GM19463 (cell line): ENCODE results near the gene DNASE1.

Source experiments
- ATAC-seq: cut with Tn5 transposase; IDR thresholded peaks from one replicate; pipeline ENCODE4 v1.9.1; 2021; ENCODE audit warnings: mild to moderate bottlenecking, moderate library complexity; ENCODE audit not compliant: unreplicated experiment

Gene DNASE1

DNA sequence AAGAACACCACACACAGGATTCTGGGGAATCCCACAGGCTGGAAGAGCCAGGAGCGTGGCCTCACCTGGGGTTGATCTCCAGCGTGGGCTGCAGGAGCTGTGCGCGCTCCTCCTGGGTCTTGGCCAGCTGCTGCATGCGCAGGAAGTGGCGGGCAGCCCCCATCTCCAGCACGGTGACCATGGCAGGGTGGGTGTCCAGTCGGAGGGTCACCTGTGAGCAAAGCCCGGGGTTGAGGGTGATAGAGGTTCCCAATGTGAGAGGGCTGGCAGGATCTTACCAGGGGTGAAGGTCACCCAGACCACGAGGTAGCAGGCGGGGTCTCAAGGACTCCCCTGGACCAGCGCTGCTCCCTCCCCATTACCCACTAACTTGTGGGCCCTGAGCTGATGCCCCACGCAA, 7.4 kb downstream of the DNASE1 start:
- ATAC-seq = no peak

DNA sequence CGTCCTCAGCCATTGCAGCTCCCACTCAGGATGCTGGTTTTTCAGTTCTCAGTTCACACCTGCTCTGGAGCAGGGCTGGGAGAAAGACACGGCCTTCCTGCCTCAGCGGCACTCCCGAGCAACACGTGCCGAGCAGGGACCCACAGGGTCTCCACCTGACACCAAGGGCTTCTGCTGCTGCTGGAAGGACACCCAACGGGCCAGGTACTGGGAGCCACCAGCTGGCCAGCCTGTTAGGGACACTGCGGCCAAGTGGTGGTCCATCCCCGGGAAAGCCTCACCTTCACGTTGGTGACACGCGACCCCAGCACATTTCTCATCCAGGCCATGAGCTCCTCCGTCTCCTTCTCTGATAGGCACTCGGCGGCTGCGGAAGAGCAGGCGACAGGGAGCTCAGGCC, 8.1 kb downstream of the DNASE1 start:
- no peak for ATAC-seq

DNA sequence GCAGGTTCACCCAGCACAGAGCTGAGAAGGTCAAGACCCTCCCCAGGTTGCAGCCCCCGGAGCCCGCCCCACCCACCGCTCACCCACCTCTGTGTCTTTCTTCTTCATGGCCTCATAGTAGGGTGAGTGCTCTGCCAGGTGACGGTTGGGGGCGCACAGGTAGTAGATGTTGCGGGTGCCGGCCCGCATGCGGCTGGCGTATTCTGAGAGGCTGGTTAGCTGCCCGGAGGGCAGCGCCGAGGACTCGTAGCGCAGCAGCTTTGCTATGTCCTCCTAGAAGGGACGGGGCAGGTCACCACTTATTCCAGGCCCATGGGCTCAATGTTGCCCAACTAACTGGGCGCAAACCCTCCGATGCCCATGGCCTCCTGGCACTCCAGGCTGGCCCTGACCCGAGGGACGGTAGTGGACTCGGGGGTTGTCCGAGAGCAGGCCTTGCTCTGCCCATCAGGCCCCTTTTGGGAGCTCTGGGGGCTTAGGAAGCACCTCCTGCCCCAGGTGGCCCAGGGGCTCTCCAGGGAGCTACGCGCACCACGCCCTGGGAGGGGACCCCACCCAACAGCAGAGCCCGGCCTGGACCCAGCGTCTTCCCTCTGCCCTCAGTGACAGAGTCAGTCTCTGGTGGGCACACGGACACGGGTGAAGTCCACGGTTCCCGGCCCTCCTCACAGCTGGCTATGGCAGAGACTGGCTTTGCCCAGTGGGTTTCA, 9.9 kb downstream of the DNASE1 start:
- no peak for ATAC-seq

- no peak for ATAC-seq
Observed at GRCh38 chr16:3665508-3665907, 11.0 kb downstream of the DNASE1 start.

GRCh38 chr16:3668626-3669025, 14.1 kb downstream of the DNASE1 start:
- no peak for ATAC-seq

DNA sequence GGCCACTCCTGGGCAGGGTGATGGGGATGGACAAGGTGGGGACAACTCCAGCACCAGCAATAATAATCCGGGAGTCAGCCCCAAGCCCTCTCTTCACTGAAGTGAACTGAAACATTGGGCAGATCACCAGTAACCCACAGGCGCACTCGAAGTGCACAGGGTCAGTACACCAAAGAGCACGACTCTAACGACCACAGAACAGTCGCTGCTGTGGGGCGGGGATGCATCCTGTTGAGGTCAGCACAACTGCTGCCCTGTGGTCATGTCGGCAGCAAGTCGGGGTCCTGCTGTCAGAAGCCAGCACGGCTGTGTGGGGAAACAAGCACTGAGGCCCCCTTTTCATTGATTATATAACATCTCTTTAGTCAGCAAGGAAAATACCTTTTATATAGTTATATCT, 14.6 kb downstream of the DNASE1 start:
- ATAC-seq = no peak

DNA sequence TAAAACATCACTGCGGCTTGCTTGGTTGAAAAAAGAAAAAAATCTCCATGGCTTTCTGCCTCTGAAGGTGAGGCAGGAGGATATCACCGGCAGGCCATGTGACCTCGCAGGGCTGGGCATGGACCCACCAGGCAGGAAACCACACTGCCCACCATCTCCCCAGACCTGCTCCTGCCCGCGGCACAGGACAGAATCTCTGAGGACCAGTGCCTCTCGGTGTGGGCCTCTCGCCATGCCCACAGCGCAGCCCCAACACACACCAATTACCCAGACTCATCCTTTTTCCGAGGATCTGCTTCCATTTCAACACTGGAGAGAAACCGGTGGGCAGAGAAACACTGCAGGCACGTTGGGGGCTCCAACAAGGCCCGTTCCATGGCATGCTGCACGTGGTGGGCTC, 16.2 kb downstream of the DNASE1 start:
- no peak for ATAC-seq

DNA sequence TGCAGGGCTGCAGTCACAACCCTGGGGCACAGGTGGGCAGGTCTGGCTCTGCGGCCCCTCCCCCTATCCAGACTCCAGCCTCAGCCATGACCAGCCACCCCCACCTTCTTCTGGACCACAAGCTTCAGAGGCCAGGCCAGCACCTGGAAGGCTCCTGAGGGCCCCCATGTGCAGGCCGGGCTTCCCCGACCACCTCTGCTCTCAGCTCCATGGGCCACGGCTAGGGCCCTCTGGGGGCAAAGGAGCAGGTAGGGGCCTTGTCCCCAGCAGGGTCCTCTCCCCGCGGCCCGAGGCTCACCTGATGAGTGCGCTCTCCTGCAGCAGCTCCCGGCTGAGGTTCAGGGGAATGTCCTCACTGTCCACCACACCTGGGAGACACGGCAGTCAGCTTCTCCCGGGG, 16.9 kb downstream of the DNASE1 start:
- no peak for ATAC-seq

GRCh38 chr16:3672571-3673041, 18.1 kb downstream of the DNASE1 start:
- ATAC-seq = no peak

- ATAC-seq = no peak
Observed at GRCh38 chr16:3673201-3673600, 18.7 kb downstream of the DNASE1 start.

DNA sequence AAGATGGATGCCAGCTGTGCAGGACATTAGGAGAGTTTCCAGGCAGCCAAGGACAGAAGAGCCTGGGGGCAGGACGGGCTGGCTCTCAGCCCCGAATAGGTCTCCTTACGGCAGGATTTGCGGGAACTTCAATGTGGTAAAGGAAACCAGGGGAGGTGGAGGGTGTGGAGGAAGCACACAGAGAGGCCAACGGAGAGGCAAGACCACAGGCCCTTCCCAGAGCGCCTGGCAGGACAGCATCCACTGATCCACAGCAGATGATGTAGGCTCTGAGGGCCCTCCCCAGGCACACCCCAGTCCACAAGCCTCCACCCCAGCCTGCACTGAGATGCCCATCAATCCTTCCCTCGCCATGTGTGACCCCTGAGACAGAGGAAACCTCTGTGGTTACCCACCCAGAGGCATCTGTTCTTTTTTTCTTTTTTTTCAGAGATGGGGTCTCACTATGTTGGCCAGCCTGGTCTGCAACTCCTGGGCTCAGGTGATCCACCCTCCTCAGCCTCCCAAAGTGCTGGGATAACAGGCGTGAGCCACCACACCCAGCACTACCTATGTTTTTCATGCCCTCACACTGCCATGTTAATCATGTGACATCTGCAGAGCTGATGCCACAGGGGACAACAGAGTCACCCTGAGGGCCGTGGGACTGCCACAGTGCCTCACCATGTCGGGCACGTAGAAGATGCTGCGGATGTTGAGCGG, 19.3 kb downstream of the DNASE1 start:
- no peak for ATAC-seq

DNA sequence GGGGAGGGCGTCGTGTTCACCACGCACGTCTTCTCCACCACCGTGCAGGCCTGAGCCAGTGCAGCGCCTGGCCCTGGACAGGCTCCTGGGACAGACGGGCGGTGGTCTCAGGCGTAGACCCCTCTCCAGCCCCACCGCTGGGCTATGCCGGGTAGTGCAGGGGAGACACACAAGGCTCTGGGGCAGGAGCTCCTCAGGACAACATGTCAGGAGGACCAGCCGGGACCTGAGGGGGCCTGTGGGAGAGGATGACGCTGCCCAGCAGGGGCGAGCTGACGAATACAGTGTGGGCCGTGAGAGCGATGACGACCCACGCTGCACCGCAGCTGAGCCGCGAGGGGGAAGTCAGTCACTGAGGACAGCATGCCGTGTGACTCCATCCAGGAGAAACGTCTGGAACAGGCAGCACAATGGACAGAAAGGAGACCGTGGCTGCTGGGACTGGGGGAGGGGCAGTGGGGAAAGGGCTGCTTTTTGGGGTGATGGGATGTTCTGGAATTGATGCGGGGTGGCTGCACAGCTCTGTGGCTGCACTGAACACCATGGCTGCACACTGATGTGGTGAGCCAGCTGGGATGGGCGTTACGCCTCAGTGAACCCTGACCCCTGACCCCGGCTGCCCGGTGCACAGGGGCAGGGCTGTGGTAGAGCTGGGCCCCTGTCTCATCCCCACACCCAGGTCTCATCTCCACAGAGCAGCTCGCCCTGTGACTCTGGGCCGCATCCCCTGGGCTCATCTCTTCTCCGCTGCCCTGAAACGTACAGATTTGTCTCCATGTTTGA, 20.2 kb downstream of the DNASE1 start:
- ATAC-seq = no peak

DNA sequence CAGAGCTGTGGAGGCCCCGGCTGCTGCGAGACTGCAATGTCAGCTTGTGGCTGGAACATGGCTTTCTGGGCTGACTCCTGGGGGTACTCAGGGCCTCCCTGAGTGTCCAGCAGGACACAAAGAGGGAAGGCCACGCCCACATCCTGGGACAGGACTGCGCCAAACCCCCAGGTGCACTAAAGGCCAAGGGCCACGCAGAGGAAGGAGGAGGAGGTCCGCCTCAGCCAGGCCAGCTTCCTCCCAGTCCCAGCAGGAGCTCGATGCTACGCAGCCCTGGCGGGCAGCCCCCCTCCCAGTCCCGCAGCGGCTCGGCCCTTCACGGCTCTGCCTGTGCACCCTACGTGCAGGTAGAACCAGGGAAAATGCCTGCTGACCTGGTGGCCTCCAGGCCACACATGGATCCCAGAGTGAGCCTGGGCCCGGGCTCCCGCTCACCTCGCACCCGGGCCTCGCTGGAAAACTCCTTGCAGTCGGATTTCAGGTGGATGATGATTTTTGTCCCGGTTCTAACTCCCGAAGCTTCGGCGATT, 21.2 kb downstream of the DNASE1 start:
- ATAC-seq = no peak

DNA sequence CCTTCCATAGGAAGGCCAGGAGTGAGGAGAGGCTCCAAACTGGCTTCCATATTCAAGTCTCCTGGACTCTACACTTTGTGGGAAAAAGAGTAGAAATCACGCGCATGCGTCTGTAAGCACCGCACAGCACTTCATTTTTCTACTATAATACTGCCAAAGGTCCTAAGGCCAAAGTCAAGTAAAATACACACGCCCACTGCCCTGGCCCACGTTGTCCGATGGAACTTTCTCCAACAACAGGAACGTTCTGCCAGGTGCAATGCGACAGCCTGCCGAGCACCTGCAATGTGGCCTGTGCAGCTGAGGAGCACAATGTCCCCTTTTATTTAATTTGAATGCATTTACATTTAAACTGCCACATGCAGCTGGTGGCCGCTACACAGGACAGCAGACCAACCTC, 23.5 kb downstream of the DNASE1 start:
- no peak for ATAC-seq

DNA sequence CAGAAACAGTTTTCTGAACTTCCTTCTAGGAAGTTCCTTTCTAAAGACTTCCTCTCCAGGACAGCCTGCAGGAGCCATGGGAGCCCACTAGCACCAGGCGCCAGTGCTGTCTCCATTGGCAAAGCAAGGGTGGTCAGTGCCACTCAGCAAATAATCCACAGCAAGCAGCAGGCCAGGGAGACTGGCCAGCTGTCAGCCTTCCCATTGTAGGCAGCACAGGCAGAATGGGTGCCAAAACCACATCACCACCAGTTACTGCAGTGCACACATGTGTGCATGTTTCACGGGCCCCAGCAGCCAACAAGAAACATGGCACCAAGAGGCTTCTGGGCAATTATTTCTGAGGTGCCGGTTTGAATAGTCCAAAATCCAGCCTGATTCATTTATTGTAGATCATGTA, 26.7 kb downstream of the DNASE1 start:
- ATAC-seq = no peak

GRCh38 chr16:3687021-3687420, 32.5 kb downstream of the DNASE1 start:
- ATAC-seq = no peak

DNA sequence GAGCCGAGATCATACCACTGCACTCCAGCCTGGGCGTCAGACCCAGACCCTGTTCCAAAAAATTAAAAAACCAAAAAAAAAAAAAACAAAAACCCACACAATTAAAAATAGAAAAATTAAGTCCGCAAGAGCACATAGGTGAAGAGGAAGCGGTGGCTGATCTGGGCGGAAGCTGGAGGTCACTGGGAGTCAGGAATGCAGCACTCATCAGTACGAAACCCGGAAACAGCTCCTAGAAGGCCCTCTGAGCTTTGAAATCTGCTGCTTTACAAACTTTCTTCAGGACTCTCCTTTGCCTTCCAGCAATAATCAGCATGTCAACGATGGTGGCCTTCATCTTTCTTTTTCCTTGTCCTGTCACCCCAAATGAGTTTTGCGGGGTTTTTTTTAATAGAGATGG, 33.3 kb downstream of the DNASE1 start:
- no peak for ATAC-seq

- ATAC-seq = no peak
Observed at GRCh38 chr16:3689731-3690130, 35.2 kb downstream of the DNASE1 start.

DNA sequence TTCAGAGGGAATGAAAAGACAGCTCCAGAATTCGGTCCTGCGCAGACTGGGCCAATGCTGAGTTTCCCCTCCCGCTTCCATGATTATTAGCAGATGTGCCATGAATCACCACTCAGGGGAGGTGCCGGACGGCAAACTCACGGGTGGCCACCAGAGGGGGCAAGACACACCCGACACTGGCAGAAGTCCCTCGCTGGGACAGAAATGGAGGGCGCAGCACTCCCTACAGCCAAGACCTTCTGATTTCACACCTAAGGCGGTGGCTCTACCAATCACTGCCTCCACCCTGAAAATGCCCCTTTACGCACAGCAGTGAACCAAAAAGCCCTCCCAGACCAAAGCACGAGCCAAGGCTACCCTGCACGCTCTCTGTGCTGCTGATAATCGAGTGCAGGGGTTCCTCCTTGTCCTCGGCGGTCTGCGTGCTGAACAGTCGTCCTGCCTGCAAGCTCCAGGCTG, 36.0 kb downstream of the DNASE1 start:
- ATAC-seq = peak; percentile 71

GRCh38 chr16:3690980-3691720, 36.7 kb downstream of the DNASE1 start:
- no peak for ATAC-seq

- no peak for ATAC-seq
Observed at GRCh38 chr16:3691761-3692160, 37.3 kb downstream of the DNASE1 start.
